Heart right ventricle (tissue), 16 donors: ENCODE measurements around the gene NRF1. TPM values are rescaled to one million over a fixed set of nuclear protein-coding genes. Genes with fewer than 3 reads are reported as not detected.

ENCODE experiments used
- ATAC-seq, 8 donors: fragments of 200-7000 bp; cut with Tn5 transposase; one replicate each; pipeline ENCODE4 v1.9.1; 2020; ENCODE audit warnings: mild to moderate bottlenecking in 8 of 8, moderate library complexity in 8 of 8, moderate number of reproducible peaks in 1 of 8
- DNase-seq, 2 donors: peaks; one replicate each; pipeline ENCODE4 v3.0.0-alpha.2; 2020
- H3K27ac ChIP-seq, 10 donors: fragments of 200-600 bp; sonication (generic) in 2 of 10; one replicate each; pipeline versions ENCODE4 v1.5.0 to v1.8.0; 2020 to 2022; ENCODE audit warnings: mild to moderate bottlenecking in 3 of 10
- H3K27me3 ChIP-seq, 7 donors: fragments of 200-600 bp; one replicate each; pipeline ENCODE4 v1.8.0; 2021 to 2022; ENCODE audit warnings: mild to moderate bottlenecking in 2 of 7
- H3K36me3 ChIP-seq, 9 donors: fragments of 200-600 bp; sonication (generic) in 1 of 9; one replicate each; pipeline versions ENCODE4 v1.5.0 to v1.8.0; 2020 to 2022; ENCODE audit warnings: mild to moderate bottlenecking in 2 of 9
- H3K4me1 ChIP-seq, 9 donors: fragments of 200-600 bp; sonication (generic) in 1 of 9; one replicate each; pipeline versions ENCODE4 v1.5.0 to v1.8.0; 2020 to 2022; ENCODE audit warnings: mild to moderate bottlenecking in 4 of 9
- H3K4me3 ChIP-seq, 10 donors: fragments of 200-600 bp; sonication (generic) in 2 of 10; one replicate each; pipeline versions ENCODE4 v1.5.0 to v1.8.0; 2020 to 2022; ENCODE audit warnings: mild to moderate bottlenecking in 7 of 10, moderate library complexity in 2 of 10
- H3K9me3 ChIP-seq, 11 donors: fragments of 200-600 bp in 10 of 11; sonication (generic) in 2 of 11; one replicate each; pipeline versions ENCODE4 v1.5.0 to v1.8.0; 2013 to 2022; ENCODE audit warnings: mild to moderate bottlenecking in 2 of 11, control low read depth in 1 of 11, moderate library complexity in 1 of 11
- WGBS, 2 donors: extraction: QIAGEN DNeasy Blood & Tissue Kit; methylation state at CpG; one replicate each; pipeline ENCODE4 v1.1.7; 2013; ENCODE audit warnings: inconsistent platforms in 1 of 2; 5-methylcytosine and 5-hydroxymethylcytosine counted together
- intact Hi-C, 10 donors: fragments of 100-400 bp; cut with DNase I; formaldehyde crosslinking; loops; one replicate each; pipeline versions ENCODE4 v1.11.1 to v1.14.2; 2022
- polyA plus RNA-seq, 2 donors: library from polyadenylated mRNA; stranded (reverse); fragments of 200-250 nt; gene quantifications; one replicate each; pipeline ENCODE4 v1.2.3, GENCODE V29; 2013
- total RNA-seq, 10 donors: library from RNA; stranded (reverse); fragmentation: NEBNext Ultra II Directional in 3 of 10; extraction: Animal tissue kit (Norgen Biotek cat#: 25700) in 3 of 10; gene quantifications; one replicate each; pipeline versions ENCODE4 v1.2.1 to v1.2.4, GENCODE V29; 2021 to 2023
- TF ChIP-seq, protein P1 (sequence below), 9 donors: fragments of 200-600 bp; sonication (generic) in 2 of 9; IDR thresholded peaks; one replicate each; pipeline versions ENCODE4 v1.5.0 to v1.8.0; 2021 to 2022; ENCODE audit warnings: antibody characterized with exemption in 9 of 9, mild to moderate bottlenecking in 5 of 9, moderate library complexity in 1 of 9
- donor health status: Arrhythmogenic right ventricular cardiomyopathy.
- donor health status: ischemic (EF 13 %, LVEDD 7.1; RV severe dilation, severe dysfunction).
- donor health status: healthy with polysubstance abuse.
- donor health status: DM: no; HTN: yes; CAD: no.
- donor health status: DM: no; HTN: no; CAD: no.
- donor health status: ischemic (EF 25% LVEDD 6.9; RV normal size, moderate dysfunction).
- donor health status: ischemic (EF 25% LVEDD 5.7; RV mildly dilated, moderate dysfunction).
- donor health status: healthy.
- donor health status: DM: yes; HTN: yes; CAD: no.
- donor health status: Ischemic cardiomyopathy.
- donor health status: ischemic (EF 35%, LVEDD 5.7; RV mildly dilated, moderate dysfunction).
- donor health status: nonischemic (EF 11% LVEDD 7.7; RV severe dilation, severe dysfunction).
- donor health status: DM: yes; HTN: yes; CAD: no.
- donor health status: PGD.
- donor health status: ischemic (EF 29% LVEDD 5.4; RV normal size, mild dysfunction).
- donor health status: nonischemic (EF 23%, LVEDD 6.1; RV moderate dilation, normal function).

Gene NRF1
- total and polyA plus RNA-seq, 12 donors, result 4.9 to 16.0 (median 12.5) TPM

DNA sequence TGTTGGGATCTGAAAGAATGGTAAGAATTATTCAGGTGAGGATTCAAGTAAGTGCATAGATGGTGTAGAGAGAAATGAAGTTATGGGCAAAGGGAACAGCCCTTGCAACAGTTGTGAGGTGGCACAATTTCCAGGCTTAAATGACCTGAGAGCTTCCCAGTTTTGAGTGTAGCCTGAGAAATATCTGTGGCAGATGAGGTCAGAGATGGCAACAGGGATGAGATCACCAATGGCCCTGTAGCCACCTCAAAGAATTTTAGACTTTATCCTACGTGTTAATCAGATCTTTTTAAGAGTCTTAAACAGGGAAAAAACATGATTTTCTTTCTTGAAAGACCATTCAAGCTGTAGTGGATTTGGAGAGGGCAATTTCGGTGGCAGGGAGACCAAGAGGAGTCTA, 1.9 kb upstream of the NRF1 start:
- no peak for DNase-seq
- H3K9me3 ChIP-seq, result no peaks in the 10 kb centered on the region
- no peaks in the 10 kb centered on the region for H3K27me3 ChIP-seq
- TF ChIP-seq, protein P1, sequence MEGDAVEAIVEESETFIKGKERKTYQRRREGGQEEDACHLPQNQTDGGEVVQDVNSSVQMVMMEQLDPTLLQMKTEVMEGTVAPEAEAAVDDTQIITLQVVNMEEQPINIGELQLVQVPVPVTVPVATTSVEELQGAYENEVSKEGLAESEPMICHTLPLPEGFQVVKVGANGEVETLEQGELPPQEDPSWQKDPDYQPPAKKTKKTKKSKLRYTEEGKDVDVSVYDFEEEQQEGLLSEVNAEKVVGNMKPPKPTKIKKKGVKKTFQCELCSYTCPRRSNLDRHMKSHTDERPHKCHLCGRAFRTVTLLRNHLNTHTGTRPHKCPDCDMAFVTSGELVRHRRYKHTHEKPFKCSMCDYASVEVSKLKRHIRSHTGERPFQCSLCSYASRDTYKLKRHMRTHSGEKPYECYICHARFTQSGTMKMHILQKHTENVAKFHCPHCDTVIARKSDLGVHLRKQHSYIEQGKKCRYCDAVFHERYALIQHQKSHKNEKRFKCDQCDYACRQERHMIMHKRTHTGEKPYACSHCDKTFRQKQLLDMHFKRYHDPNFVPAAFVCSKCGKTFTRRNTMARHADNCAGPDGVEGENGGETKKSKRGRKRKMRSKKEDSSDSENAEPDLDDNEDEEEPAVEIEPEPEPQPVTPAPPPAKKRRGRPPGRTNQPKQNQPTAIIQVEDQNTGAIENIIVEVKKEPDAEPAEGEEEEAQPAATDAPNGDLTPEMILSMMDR (IDR thresholded peaks at IDR 0.05), result no peak
- 88 to 93% methylated on average over 2 of the region's 2 CpGs for WGBS, 2 donors
- H3K36me3 ChIP-seq, result peaks cover 0 to 18% (median 0%) of the 10 kb centered on the region in 9 donors
- H3K4me1 ChIP-seq, result peaks cover 0 to 55% (median 28%) of the 10 kb centered on the region in 9 donors
- H3K4me3 ChIP-seq, result no peak overlapping the region
- intact Hi-C loops, result loop anchor here in 3 of 10 donors (5.0 to 10.0 kb wide), 2 partner anchors 385 to 387 kb away; partner anchors contain the start of gene AHCYL2 (in 2 of the 3)
- H3K27ac ChIP-seq, result no peak overlapping the region
- no peak for ATAC-seq

DNA sequence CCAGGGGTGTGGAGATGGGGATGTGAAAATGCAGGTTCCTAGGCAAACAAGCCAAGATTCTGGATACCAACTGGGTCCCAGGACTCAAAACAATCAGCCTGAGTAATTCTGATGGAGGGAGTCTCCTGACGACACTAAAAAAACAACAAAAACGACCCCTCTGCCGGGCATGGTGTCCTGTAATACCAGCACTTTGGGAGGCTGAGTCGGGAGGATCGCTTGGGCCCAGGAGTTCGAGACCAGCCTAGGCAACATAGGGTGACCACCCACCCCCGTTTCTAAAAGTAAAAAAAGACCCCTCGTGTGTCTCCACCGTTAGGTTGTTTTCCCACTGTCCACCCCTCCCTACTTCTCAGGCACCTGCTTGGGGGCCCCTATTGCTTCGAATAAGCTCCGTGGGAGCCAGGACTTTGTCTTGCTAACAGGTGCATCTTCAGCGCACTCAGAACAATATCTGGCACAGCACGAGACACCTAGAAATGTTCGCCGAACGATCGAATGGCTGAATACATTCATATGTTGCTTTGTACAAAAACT, 743 bp upstream of the NRF1 start:
- Histone ChIP-seq H3K27me3 (no peaks in the 10 kb centered on the region), H3K36me3 (peaks cover 0 to 18% (median 0%) of the 10 kb centered on the region in 9 donors), H3K4me3 (peak overlapping the region; percentile 66 to 93 (median 88)), H3K4me1 (peaks cover 0 to 66% (median 35%) of the 10 kb centered on the region in 9 donors), H3K9me3 (no peaks in the 10 kb centered on the region), H3K27ac (peak overlapping the region; percentile 86 to 98 (median 98))
- TF ChIP-seq, protein P1 (IDR thresholded peaks at IDR 0.05), result no peak
- ATAC-seq (peak in 1 of 8 donors; percentile 18), DNase-seq (no peak)
- 8 to 12% methylated on average over 17 of the region's 17 CpGs for WGBS, 2 donors
- intact Hi-C loops, result loop anchor here in 3 of 10 donors (5.0 to 10.0 kb wide), 2 partner anchors 386 to 388 kb away; partner anchors contain the start of gene AHCYL2 (in 2 of the 3)

DNA sequence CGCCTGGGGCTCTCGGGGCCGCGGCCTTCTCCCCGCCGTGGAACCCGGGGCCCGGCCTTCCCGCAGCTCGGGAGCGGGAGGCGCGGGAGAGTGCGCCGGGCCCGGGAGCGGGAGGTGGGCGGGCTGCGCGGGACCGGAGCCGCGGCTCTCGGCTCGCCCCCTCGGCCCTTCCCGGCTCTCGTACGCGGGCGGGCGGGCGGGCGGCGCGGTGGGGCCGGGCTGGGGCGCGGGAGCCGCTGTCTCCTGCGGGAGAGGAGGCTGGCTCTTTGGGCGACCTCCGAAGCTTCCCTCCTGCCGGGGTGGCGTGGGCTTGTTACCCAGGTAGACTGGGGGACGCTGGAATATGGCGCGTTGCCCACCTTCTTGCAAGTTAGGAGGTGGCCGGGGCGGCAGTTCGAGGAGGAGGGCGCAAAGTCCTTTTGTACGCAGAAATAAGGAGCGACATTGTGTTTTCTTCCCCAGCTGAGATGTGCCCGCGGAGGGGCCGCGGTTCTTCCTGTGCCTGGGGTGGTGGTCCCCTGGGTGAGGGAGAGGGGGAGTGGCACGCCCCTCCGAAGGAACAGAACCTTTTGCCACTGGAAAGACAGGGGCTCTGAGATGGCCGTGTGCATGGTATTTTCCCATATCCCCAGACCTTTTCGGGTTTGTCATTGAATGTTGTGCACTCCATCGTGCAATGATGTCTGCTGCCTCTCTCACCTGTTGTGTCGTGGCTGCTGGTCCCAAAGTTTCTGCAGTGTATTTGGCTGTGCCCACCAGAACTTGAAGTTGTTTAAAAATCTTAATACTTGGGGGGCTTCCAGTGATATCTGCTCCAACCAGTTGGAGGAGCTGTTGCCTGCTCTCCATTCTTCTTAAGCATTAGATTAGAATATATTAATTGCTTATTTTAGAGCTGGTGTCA, 844 bp downstream of the NRF1 start:
- intact Hi-C loops, result loop anchor here in 3 of 10 donors (5.0 to 10.0 kb wide), 2 partner anchors 388 to 390 kb away; partner anchors contain the start of gene AHCYL2 (in 2 of the 3)
- peak overlapping the region; percentile 40 to 93 (median 88) for H3K4me3 ChIP-seq
- peak overlapping the region; percentile 86 to 98 (median 98) for H3K27ac ChIP-seq
- WGBS, 2 donors, result 0% methylated on average over 47 to 64 of the region's 64 CpGs
- TF ChIP-seq, protein P1 (IDR thresholded peaks at IDR 0.05), result peak; percentile 18 to 73 (median 57)
- peaks cover 0 to 18% (median 0%) of the 10 kb centered on the region in 9 donors for H3K36me3 ChIP-seq
- DNase-seq (peak; percentile 52 to 56), ATAC-seq (peak; percentile 10 to 33 (median 16))
- H3K4me1 ChIP-seq, result peaks cover 0 to 66% (median 43%) of the 10 kb centered on the region in 9 donors
- no peaks in the 10 kb centered on the region for H3K9me3 ChIP-seq
- H3K27me3 ChIP-seq, result no peaks in the 10 kb centered on the region

DNA sequence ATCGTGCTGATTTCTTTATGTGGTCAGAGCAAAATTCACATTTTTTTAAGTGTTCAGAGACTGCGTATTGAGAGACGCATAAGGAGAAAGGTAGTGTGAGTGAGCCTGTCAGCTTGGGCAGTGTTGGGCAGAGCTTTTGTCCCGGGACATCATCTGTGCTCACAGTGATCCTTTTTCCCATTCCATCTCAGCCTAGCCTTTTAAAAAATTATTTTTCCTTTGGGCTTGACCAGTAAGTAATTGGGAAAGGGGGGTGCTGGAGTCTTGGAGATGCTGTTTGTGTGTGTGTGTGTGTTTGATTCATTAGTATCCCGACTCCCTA, 1.5 kb downstream of the NRF1 start:
- Histone ChIP-seq H3K36me3 (peaks cover 0 to 18% (median 0%) of the 10 kb centered on the region in 9 donors), H3K27ac (peak overlapping the region in 6 of 10 donors; percentile 97 to 98 (median 98)), H3K4me1 (peaks cover 0 to 68% (median 48%) of the 10 kb centered on the region in 9 donors), H3K4me3 (peak overlapping the region in 9 of 10 donors; percentile 69 to 93 (median 89)), H3K9me3 (no peaks in the 10 kb centered on the region), H3K27me3 (no peaks in the 10 kb centered on the region)
- DNase-seq (no peak), ATAC-seq (no peak)
- TF ChIP-seq, protein P1 (IDR thresholded peaks at IDR 0.05), result no peak
- 22 to 27% methylated on average over 5 of the region's 5 CpGs for WGBS, 2 donors
- intact Hi-C loops, result loop anchor here in 3 of 10 donors (5.0 to 10.0 kb wide), 2 partner anchors 388 to 391 kb away; partner anchors contain the start of gene AHCYL2 (in 2 of the 3)
